NB4 (cell line): ENCODE data around the gene ELOVL7.

ENCODE experiments used
- DNase-seq: peaks from one replicate; pipeline ENCODE4 v3.0.0; 2010; ENCODE audit warnings: low read depth
- H3K4me3 ChIP-seq: one replicate; pipeline ENCODE4 v1.5.1; 2011; ENCODE audit warnings: mild to moderate bottlenecking, low read depth, low read length, moderate library complexity
- MAX ChIP-seq: IDR thresholded peaks from 2 replicates; pipeline ENCODE4 v1.6.1; 2011; ENCODE audit warnings: low read depth, low read length
- MYC ChIP-seq: IDR thresholded peaks from 2 replicates; pipeline ENCODE4 v1.6.1; 2011; ENCODE audit warnings: low read depth, low read length
- POLR2A ChIP-seq: IDR thresholded peaks from 2 replicates; pipeline ENCODE4 v1.6.1; 2011; ENCODE audit warnings: mild to moderate bottlenecking; ENCODE audit not compliant: insufficient read length; ENCODE audit errors: extremely low read depth
- TF ChIP-seq, protein P1 (sequence below): IDR thresholded peaks from one replicate; pipeline ENCODE4 v1.5.1; 2012; ENCODE audit warnings: low read depth, low read length

The ELOVL7 gene

DNA sequence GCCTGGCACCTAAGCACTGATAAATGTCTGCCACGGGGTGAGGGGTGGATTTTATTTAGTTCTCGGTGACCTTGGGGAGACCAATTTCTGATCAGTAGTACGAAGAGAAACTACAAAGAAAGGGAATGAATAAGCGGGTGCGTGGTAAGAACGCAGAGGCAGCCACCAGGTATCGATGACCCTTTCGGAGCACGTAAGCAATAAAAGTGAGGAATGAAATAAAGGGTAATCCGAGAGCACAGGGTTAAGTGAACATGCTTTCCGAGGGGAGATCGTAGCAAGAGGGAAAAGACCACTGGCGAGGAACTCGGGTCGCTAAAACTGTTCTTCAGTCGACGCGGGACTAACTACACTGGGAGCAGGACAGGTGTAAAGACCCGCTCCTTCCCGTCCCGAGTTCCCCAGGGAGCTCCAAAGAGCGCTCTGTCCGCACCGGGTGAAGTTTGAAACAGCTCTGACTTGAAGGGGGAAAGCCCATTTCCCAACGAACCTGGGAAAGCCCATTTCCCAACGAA lies 1.1 kb downstream of the ELOVL7 start:
- H3K4me3 ChIP-seq, result no peak overlapping the region
- DNase-seq, result no peak
- TF ChIP-seq MYC (no peak), POLR2A (no peak), MAX (no peak)
- TF ChIP-seq, protein P1, sequence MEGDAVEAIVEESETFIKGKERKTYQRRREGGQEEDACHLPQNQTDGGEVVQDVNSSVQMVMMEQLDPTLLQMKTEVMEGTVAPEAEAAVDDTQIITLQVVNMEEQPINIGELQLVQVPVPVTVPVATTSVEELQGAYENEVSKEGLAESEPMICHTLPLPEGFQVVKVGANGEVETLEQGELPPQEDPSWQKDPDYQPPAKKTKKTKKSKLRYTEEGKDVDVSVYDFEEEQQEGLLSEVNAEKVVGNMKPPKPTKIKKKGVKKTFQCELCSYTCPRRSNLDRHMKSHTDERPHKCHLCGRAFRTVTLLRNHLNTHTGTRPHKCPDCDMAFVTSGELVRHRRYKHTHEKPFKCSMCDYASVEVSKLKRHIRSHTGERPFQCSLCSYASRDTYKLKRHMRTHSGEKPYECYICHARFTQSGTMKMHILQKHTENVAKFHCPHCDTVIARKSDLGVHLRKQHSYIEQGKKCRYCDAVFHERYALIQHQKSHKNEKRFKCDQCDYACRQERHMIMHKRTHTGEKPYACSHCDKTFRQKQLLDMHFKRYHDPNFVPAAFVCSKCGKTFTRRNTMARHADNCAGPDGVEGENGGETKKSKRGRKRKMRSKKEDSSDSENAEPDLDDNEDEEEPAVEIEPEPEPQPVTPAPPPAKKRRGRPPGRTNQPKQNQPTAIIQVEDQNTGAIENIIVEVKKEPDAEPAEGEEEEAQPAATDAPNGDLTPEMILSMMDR, result no peak

DNA sequence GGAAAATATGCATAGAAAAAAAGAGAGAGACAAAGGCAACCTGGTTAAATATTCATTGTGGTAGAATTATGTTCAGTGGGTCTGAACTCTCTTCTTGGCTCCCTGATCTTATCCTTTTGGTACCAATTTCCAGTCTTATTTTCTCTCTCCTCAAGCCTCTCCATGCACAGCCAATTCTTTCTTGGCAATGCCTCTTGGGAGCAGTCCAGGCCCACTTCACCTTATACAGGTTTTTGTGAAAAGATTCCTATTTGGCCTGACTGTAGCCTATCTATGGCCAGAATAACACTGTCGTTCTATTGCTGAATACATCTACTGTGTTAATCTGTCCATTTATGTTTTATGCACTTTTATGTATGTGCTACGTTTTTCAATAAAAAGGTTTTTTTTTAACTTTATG lies 2.7 kb downstream of the ELOVL7 start:
- no peak for DNase-seq
- no peak for TF ChIP-seq POLR2A
- H3K4me3 ChIP-seq, result no peak overlapping the region

- DNase-seq, result no peak
- no peak overlapping the region for H3K4me3 ChIP-seq
- TF ChIP-seq MAX (no peak), MYC (no peak), POLR2A (no peak)
- TF ChIP-seq, protein P1, result no peak
Observed at GRCh38 chr5:60836131-60836530, 7.9 kb downstream of the ELOVL7 start.

- TF ChIP-seq, protein P1, result no peak
- TF ChIP-seq MAX (no peak), MYC (no peak), POLR2A (no peak)
- no peak overlapping the region for H3K4me3 ChIP-seq
- DNase-seq, result no peak
Observed at GRCh38 chr5:60835554-60835953, 8.5 kb downstream of the ELOVL7 start.

- TF ChIP-seq, protein P1, result no peak
- TF ChIP-seq POLR2A (no peak), MAX (no peak), MYC (no peak)
- H3K4me3 ChIP-seq, result no peak overlapping the region
- no peak for DNase-seq
Observed at GRCh38 chr5:60833520-60833919, 10.5 kb downstream of the ELOVL7 start.

DNA sequence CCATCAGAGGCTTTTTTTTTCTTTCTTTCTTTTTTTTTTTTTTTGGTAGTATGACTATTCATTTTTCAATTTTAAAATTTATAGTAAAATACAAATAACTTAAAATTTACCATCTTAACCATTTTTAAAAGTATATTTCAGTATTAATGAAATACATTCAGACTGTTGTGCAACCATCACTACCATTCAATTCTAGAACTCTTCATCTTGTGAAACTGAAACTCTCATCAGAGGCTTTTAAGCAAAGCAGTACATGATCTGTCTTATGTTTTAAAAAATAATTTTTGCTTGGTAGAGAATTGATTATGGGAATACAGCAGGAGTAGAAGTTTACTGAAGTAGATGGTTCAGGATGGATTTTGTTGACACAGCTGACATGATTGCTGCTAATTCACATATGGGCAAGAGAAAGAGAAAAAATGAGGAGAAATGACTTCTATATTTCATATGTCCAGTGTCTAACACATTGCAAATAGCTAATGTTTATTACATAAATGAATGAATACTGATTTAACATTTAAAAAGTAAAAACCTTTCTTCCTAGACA lies 13.4 kb downstream of the ELOVL7 start:
- no peak for DNase-seq
- no peak for TF ChIP-seq POLR2A
- TF ChIP-seq, protein P1, result no peak
- no peak for TF ChIP-seq MAX
- TF ChIP-seq MYC, result no peak
- no peak overlapping the region for H3K4me3 ChIP-seq
